GM20431 (cell line): ENCODE results near the gene CPSF4L.

Experiments
- in situ Hi-C: fragments of 300-500 bp; cut with MseI, MboI; formaldehyde crosslinking; loops from one replicate; pipeline ENCODE4 v1.15.0; 2020; ENCODE audit warnings: low sequenced_read_pairs; ENCODE audit not compliant: unreplicated experiment

CPSF4L gene

DNA sequence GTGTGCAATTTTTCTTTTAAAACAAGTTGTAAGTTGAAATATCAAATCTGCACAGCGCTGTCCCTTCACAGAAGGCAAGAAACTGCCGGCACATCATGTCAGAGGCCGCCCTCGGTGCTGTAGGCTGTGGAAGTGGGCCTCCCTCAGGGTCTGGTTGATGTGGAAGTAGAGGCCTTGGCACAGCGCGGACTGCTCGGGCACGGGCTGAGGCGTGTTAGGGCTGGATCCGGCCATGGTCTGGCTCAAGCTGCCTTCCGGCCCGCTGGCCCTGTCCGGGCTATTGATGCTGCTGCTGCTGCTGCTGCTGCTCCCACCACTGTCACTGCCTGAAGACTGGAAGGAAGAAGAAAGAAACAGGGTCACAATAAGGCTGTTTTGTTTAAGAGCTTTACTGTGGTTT is 52.2 kb downstream of the CPSF4L start:
- in situ Hi-C loops: no loop called here

DNA sequence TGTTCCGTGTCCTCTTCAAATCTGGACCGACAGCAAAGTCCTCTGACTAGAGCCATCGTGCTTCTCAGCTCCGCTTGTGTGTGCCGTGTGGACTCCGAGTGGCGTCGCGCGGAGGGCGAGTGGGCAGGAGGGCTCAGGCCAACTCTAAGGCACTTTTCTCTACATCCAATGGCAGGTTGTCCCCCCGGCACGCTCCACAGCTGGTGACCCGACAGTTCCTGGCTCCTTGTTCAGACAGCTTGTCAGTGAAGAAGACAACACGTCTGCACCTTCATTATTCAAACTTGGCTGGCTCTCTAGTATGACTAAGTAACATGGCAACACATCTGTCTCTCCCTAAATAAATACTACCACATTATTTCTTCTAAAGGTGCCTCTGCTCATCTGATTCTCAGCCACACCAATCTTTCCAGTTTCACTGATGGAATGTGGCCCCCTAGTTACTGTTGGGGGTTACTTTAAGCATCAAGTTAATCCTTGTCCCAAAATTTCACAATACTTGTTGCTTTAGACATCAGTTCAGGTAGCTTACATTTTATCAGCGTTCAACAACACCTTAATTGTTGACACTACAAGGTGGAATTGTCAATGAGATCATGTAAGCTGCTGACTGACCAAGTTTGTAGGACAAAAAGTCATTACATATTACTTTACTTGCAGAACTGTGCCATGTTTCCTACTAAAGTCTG is 53.4 kb downstream of the CPSF4L start:
- in situ Hi-C loops: no loop called here

DNA sequence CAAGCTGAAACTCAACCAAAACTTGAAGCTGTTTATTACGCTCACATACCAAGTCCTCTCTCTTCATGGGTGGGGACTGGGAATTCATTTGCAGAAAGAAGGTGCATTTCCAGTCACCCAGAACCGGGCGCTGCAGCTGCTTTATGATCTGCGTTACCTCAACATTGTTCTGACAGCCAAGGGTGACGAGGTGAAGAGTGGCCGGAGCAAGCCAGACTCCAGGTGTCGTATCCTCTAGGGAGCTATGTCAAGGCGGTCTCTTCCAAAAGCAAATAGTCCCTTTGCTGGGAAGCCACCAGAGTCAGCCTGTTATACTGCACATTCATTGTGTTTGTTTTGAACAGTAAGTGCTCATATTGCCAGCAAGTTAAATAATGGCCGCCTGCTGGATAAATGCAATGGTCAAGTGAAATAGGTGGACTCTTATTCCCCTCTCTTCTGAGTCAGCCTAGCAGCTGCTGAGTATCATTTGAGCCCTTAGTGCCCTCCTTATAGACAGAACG is 56.2 kb downstream of the CPSF4L start:
- in situ Hi-C loops: no loop called here

DNA sequence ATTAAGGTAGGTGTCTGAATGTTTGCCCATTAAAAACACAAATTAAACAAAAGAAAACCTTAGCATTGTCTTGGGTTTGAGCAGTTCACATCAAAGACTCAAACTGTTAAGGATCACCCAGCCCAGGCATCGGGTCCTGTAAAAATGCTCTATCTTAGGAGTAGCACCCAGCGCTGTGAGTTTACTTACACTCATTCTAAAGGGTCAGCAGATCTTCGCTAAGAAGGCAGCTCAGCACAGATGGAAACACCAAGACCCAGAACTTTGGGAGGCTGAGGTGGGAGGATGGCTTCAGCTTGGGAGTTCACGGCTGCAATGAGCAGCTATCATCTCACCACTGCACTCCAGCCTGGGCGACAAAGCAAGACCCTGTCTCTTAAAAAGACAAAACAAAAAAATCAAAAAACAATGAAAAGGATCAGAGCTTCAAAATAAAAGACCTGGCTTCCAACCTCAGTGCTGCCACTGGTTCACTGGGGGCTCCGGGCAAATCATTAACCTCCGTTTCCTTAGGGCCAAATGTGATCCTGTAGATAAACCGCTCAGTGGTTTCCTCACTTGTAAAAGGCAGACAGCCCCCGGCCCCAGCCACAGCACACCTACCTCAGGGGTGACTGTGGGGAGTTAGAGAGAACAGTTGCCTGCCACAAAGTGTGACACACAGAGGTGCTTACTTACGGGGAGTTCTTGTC is 57.7 kb downstream of the CPSF4L start:
- in situ Hi-C loops: no loop called here

DNA sequence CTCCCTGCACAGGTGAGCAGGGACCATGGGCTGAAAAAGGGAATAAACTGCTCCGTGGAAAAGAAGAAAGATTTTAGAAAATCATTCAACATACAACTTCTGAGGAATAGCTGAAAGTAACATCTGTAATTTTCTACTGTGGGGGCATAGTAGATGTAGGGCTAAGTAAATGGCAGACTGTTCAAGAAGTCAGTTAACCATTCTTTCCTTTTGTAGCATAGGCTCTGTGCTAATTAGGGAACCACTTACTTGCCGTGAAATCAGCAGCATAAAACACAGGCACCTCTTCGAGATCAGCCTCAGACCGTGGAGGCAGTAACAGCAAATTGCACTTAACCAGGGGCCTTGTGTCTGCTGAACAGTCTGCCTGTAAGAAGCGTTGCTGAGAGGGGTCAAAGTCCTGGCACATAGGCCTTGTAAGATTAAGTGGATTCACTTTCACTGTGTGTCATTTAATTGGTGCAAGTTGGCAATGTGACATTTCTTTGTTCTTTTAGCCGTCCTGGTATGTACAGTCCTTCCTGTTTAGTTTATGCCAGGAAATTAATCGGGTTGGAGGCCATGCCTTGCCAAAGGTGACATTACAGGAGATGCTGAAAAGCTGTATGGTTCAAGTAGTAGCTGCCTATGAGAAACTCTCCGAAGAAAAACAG is 58.4 kb downstream of the CPSF4L start:
- in situ Hi-C loops: no loop called here

DNA sequence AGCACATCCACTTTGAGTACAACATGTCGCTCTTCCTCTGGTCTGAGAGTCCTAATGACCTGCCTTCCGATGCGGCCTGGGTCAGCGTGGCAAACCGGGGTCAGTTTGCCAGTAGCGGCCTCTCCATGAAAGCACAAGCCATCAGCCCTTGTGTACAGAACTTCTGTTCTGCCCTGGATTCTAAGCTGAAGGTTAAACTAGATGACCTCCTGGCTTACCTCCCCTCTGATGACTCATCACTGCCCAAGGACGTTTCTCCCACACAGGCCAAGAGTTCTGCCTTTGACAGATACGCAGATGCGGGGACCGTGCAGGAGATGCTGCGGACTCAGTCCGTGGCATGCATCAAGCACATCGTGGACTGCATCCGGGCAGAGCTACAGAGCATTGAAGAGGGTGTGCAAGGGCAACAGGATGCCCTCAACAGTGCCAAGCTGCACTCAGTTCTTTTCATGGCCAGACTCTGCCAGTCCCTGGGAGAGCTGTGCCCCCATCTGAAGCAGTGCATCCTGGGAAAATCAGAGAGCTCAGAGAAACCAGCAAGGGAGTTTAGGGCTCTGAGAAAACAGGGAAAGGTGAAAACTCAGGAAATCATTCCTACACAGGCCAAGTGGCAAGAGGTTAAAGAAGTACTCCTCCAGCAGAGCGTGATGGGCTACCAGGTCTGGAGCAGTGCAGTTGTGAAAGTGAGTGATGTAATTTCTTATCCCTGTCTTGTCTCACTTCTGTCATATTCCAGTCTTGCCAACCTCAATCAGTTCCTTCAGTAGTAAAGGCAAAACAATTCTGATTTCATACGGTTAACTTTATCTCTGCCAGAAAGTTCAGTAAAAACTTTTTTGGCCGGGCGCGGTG is 60.2 kb downstream of the CPSF4L start:
- in situ Hi-C loops: no loop called here

DNA sequence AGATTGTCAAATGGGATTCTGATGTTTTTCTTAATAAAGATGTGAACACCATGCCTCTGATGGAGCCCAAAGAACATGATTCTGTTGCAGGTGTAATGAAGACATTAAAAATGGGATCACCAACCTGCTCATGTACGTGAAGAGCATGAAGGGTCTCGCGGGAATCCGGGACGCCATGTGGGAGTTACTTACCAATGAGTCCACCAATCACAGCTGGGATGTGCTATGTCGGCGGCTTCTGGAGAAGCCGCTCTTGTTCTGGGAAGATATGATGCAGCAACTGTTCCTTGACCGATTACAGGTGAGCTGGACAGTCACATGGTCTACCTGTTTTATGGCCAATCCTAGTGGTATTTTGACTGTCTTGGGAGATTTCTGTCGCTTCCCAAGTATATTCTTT is 61.2 kb downstream of the CPSF4L start:
- in situ Hi-C loops: no loop called here

DNA sequence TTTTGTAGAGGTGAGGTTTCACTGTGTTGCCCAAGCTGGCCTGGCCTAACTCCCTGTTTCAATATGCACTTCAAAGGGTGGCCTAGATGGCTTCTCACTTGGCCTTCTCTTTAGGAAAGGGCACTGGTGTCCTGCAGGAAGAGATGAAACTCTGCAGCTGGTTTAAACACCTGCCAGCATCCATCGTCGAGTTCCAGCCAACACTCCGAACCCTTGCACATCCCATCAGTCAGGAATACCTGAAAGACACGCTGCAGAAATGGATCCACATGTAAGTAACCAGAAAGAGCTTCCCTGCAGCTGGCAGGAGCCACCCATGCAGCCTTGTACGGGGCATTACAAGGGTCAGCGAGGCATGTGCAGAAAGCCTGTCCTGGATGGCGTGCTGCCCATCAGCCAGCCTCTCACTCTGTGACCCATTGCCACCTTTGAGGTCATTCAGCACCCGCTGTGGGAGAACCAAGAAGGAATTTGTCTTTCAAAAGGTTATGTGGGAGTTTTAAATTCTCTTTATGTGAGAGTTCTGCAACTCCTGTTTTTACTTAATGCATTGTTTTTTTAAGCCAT is 61.8 kb downstream of the CPSF4L start:
- in situ Hi-C loops: no loop called here

DNA sequence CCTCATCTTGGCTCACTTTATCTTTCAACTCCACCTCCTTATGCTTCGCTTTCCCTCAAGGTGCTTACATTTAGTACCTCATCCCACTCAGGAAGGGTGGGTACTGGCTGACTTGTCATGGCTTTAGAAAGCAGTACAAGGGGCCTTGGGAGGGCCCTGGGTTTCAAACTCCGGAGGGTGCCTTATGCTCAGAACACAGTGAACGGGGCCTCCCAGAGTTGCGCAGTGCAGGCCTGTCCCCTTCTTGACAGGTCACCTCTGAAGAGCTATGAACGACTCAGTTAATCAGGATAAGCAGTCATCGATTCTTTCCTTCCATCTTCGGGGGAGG is 62.8 kb downstream of the CPSF4L start:
- in situ Hi-C loops: no loop called here
